Right lobe of liver (tissue), 4 donors: Measurements from ENCODE around the gene KDSR.

Source experiments
- POLR2A ChIP-seq: fragments of 450-650 bp; IDR thresholded peaks from one replicate; pipeline ENCODE4 v1.6.1; 2017; ENCODE audit warnings: antibody characterized with exemption, mild to moderate bottlenecking
- TF ChIP-seq, protein P1 (sequence below), 4 donors: fragments of 200-600 bp in 3 of 4; fragments of 450-650 bp in 1 of 4; IDR thresholded peaks; one replicate each; pipeline versions ENCODE4 v1.5.1 to v1.8.0; 2016 to 2022; ENCODE audit warnings: antibody characterized with exemption in 4 of 4, mild to moderate bottlenecking in 2 of 4
- donor health status: DM: no; HTN: no; CAD: no.
- donor health status: DM: no; HTN: no; CAD: no.
- donor health status: DM: no; HTN: yes; CAD: no.

DNA sequence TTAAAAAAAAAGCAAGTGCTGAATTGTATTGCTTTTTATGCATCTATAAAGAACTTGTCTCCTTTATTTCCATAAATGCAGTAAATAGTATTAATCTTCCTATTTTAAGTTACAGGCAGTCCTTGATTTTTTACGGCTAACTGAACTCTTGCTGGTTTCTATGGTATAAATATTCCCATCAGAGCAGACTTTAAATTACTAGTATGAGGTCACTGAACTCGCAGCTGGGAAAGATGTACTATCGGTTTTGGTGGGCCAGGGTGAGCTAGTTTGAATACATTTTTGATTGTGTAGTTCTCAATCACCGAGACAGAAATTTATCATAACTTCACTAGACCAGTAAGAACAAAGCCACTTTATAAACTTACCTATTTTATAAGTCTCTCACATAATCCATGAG is 20.9 kb upstream of the KDSR start:
- TF ChIP-seq POLR2A = no peak
- TF ChIP-seq, protein P1, sequence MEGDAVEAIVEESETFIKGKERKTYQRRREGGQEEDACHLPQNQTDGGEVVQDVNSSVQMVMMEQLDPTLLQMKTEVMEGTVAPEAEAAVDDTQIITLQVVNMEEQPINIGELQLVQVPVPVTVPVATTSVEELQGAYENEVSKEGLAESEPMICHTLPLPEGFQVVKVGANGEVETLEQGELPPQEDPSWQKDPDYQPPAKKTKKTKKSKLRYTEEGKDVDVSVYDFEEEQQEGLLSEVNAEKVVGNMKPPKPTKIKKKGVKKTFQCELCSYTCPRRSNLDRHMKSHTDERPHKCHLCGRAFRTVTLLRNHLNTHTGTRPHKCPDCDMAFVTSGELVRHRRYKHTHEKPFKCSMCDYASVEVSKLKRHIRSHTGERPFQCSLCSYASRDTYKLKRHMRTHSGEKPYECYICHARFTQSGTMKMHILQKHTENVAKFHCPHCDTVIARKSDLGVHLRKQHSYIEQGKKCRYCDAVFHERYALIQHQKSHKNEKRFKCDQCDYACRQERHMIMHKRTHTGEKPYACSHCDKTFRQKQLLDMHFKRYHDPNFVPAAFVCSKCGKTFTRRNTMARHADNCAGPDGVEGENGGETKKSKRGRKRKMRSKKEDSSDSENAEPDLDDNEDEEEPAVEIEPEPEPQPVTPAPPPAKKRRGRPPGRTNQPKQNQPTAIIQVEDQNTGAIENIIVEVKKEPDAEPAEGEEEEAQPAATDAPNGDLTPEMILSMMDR (IDR thresholded peaks at IDR 0.05) = no peak
